GM12874 (cell line): ENCODE results near the gene CDH18.

ENCODE experiments used
- CTCF ChIP-seq: IDR thresholded peaks from 2 replicates; pipeline ENCODE4 v1.5.1; 2011; ENCODE audit warnings: low read depth, mild to moderate bottlenecking, control low read depth, low read length, moderate library complexity; ENCODE audit not compliant: insufficient read depth

CDH18 gene

DNA sequence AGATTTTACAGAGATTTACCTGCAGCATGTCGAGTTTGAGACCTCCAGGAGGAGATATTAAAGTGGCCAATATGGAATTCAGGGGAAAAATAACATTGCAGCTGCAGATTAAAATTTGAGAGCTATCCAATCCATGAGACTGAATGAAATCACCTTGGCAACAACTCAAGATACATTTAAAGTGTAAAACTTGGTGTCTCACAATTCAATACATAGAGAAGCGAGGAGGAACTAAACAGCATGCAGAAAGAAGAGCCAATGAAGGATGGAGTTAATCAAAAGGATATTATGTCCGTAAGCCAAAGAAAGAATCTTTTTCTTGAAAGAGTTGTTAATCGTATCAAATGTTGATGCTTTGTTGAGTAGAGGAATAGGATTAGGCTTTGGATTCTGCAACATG lies 455.1 kb downstream of the CDH18 start:
- TF ChIP-seq CTCF, result no peak

DNA sequence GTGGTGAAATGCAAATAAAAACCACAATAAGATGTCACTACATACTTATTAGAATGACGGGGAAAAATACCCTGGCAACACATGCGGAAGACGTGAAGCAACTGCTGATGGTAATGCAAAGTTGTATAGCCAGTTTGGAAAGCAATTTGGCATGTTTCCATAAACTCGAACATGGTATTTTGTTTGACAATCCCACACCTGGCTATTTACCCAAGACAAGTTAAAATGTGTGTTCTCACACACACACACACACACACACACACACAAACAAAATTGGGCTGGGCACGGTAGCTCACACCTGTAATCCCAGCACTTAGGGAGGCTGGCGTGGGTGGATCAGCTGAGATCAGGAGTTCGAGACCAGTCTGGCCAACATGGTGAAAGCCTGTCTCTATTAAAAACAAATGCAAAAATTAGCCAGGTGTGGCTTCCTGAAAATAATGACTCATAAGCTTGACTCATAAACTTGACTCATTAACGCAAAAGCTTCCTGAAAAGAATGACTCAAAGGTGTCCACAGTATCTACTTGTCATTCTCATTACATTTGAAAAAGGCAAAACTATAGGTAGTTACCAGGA lies 456.5 kb downstream of the CDH18 start:
- TF ChIP-seq CTCF, result no peak

- no peak for TF ChIP-seq CTCF
These were observed 468.6 kb downstream of the CDH18 start for GRCh38 chr5:19519448-19519847.

DNA sequence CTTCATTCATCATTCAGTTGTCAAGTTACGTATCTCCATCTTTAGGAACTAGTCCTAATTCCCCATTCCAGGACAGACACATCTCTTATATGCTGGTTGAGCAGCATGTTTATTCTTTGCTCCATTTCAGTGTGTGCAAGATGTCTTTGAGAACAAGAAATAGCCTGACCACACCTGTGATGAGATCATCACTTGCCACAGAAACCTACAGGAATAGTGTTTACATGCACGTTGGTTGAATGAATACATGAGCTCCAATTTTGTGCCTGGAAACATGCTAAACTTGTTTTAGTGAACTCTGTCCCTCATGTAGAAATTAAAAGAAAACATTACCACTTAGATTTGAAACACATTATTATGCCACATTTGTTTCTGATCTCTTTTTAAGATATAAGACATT lies 489.1 kb downstream of the CDH18 start:
- no peak for TF ChIP-seq CTCF

DNA sequence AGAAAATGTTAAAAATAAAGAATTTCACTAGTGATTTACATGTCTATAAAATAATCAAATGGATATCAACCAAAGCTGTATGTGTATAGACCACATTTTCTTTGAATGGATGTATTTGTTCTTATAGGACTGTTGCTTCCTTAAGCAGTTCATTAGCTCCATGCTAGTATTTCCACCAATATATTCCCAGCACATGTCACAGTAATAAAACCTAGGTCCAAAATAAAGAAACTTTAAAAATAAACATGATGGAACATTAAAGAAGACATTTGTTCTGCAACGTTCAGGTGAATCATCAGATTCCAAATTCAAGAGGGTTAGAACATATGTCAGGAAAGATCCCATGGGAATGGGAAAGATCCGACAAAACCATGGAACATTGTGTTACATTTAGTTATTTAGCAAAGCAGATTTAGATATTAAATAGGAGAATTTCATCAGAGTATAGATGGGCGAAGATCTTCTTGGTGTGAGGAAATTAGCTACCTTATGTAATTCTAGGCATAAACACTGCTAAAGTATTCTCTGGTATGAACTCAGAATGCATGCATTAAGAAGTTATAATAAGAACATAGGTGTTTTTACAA lies 490.7 kb downstream of the CDH18 start:
- TF ChIP-seq CTCF, result no peak

GRCh38 chr5:19496056-19496455 lies 491.9 kb downstream of the CDH18 start:
- TF ChIP-seq CTCF, result no peak

- no peak for TF ChIP-seq CTCF
These were observed 495.1 kb downstream of the CDH18 start for GRCh38 chr5:19492861-19493260.
